K562 (cell line): Measurements from ENCODE around the gene SLC25A36. TPM values are rescaled to one million over a fixed set of nuclear protein-coding genes. Genes with fewer than 3 reads are reported as not detected.

Source experiments
- ELF4 ChIP-seq: fragments of 450-650 bp; formaldehyde crosslinking; IDR thresholded peaks from 2 replicates; pipeline ENCODE4 v1.4.0; 2022; ENCODE audit warnings: missing genetic modification characterization
- HNRNPH1 ChIP-seq: fragments of 200-400 bp; formaldehyde crosslinking; optimal IDR thresholded peaks from 2 replicates; pipeline ENCODE3; 2017; ENCODE audit warnings: low read depth, mild to moderate bottlenecking, low read length, moderate library complexity
- ILK ChIP-seq: fragments of 450-650 bp; IDR thresholded peaks from 2 replicates; pipeline ENCODE4 v1.6.1; 2016; ENCODE audit warnings: missing genetic modification characterization, low read depth, mild to moderate bottlenecking, missing compliant biosample characterization, moderate library complexity, borderline replicate concordance
- NFRKB ChIP-seq: fragments of 450-650 bp; IDR thresholded peaks from 2 replicates; pipeline ENCODE4 v1.6.1; 2016; ENCODE audit warnings: low read depth
- PHF8 ChIP-seq: fragments of 200-600 bp; sonication (generic); IDR thresholded peaks from 2 replicates; pipeline ENCODE4 v1.6.1; 2012; ENCODE audit warnings: mixed run types, mild to moderate bottlenecking, inconsistent platforms, low read length, moderate library complexity, borderline replicate concordance
- TSHZ1 ChIP-seq: fragments of 250-450 bp; sonication (Bioruptor Pico); IDR thresholded peaks from 2 replicates; pipeline ENCODE4 v1.4.0; 2020; ENCODE audit warnings: mild to moderate bottlenecking, moderate library complexity
- ZBTB8A ChIP-seq: fragments of 450-650 bp; IDR thresholded peaks from 2 replicates; pipeline ENCODE4 v1.6.1; 2018; ENCODE audit warnings: mild to moderate bottlenecking, moderate library complexity; ENCODE audit not compliant: partially characterized antibody
- ZFP1 ChIP-seq: fragments of 450-650 bp; formaldehyde crosslinking; IDR thresholded peaks from 2 replicates; pipeline ENCODE4 v1.4.0; 2020; ENCODE audit warnings: mild to moderate bottlenecking, mixed read lengths
- ZNF143 ChIP-seq: sonication (generic); formaldehyde crosslinking; IDR thresholded peaks from 2 replicates; pipeline ENCODE4 v1.9.0; 2022; ENCODE audit warnings: mild to moderate bottlenecking, missing genetic modification reagents
- ZNF277 ChIP-seq: fragments of 250-450 bp; sonication (Bioruptor Pico); IDR thresholded peaks from 2 replicates; pipeline ENCODE4 v1.8.0; 2022; ENCODE audit warnings: inconsistent platforms, mild to moderate bottlenecking, moderate library complexity, borderline replicate concordance
- ZNF511 ChIP-seq: sonication (generic); formaldehyde crosslinking; IDR thresholded peaks from 2 replicates; pipeline ENCODE4 v1.8.0; 2022; ENCODE audit warnings: mild to moderate bottlenecking, missing genetic modification reagents
- polyA plus RNA-seq, 8 experiments: library from polyadenylated mRNA; depleted of rRNA in 4 of 8; stranded (reverse) in 5 of 8; unstranded in 3 of 8; fragments of >200 nt; fragmentation: Nextera tagmentation in 2 of 8; fragmentation: Illumina TruSeq in 1 of 8; extraction: Ambion mirVana in 2 of 8; extraction: Trizol in 1 of 8; gene quantifications; 2 replicates each; pipeline versions ENCODE4 v1.2.1 to v1.2.3, GENCODE V29; 2011 to 2014; ENCODE audit warnings: inconsistent platforms in 1 of 8, missing spikeins in 1 of 8
- total RNA-seq, 7 experiments: library from RNA; depleted of rRNA in 6 of 7; stranded (reverse); fragments of >200 nt in 6 of 7; fragmentation: Illumina TruSeq in 2 of 7; extraction: Trizol in 2 of 7; gene quantifications; 2 replicates each; pipeline versions ENCODE4 v1.2.1 to v1.2.3, GENCODE V29; 2011 to 2021; ENCODE audit warnings: low replicate concordance in 1 of 7

The SLC25A36 gene
- total and polyA plus RNA-seq, 9 of the 15 experiments (the other 6 are each of a cell fraction or from before 2014, with no cell fraction given): 12.0 to 95.3 (median 43.3) TPM

GRCh38 chr3:140933109-140933508 lies 8.5 kb upstream of the SLC25A36 start (continued):
- TF ChIP-seq PHF8 (no peak), HNRNPH1 (no peak), ZNF511 (CRISPR knock-in tag) (no peak), ZNF277 (no peak), TSHZ1 (CRISPR knock-in tag) (no peak), NFRKB (no peak), ZBTB8A (no peak), ILK (tag) (no peak), ZFP1 (CRISPR knock-in tag) (no peak), ZNF143 (CRISPR knock-in tag) (no peak), ELF4 (CRISPR knock-in tag) (no peak)
- TF ChIP-seq, all 486 proteins: peak for 0
